Liver (tissue), 9 donors: ENCODE results near the gene MARCHF2. TPM values are rescaled to one million over a fixed set of nuclear protein-coding genes. Genes with fewer than 3 reads are reported as not detected.

ENCODE experiments used
- DNase-seq: peaks from one replicate; pipeline ENCODE4 v3.0.0-alpha.2; 2017; ENCODE audit warnings: low spot score
- H3K27ac ChIP-seq, 2 donors: one replicate each; pipeline ENCODE4 v1.7.0; 2013; ENCODE audit warnings: inconsistent platforms in 2 of 2, low read length in 2 of 2, control low read depth in 1 of 2, low read depth in 1 of 2, mild to moderate bottlenecking in 1 of 2
- H3K27me3 ChIP-seq, 4 donors: one replicate each; pipeline versions ENCODE4 v1.6.1 to v1.7.0; 2013; ENCODE audit warnings: low read length in 3 of 4, inconsistent platforms in 1 of 4, mild to moderate bottlenecking in 1 of 4, moderate library complexity in 1 of 4; ENCODE audit not compliant: control insufficient read depth in 4 of 4, insufficient read depth in 4 of 4
- H3K36me3 ChIP-seq, 4 donors: one replicate each; pipeline versions ENCODE4 v1.6.1 to v1.7.0; 2013; ENCODE audit warnings: low read length in 3 of 4, mild to moderate bottlenecking in 3 of 4, low read depth in 1 of 4, moderate library complexity in 1 of 4; ENCODE audit not compliant: control insufficient read depth in 4 of 4, insufficient read depth in 3 of 4
- H3K4me1 ChIP-seq, 4 donors: one replicate each; pipeline versions ENCODE4 v1.6.1 to v1.7.0; 2013; ENCODE audit warnings: low read length in 3 of 4, mild to moderate bottlenecking in 3 of 4, moderate library complexity in 1 of 4; ENCODE audit not compliant: control insufficient read depth in 4 of 4, insufficient read depth in 4 of 4
- H3K4me3 ChIP-seq, 3 donors: one replicate each; pipeline versions ENCODE4 v1.6.1 to v1.7.0; 2013; ENCODE audit warnings: low read length in 3 of 3, control low read depth in 1 of 3, low read depth in 1 of 3, mild to moderate bottlenecking in 1 of 3
- H3K9ac ChIP-seq, 2 donors: one replicate each; pipeline ENCODE4 v1.7.0; 2013; ENCODE audit warnings: low read length in 2 of 2, mild to moderate bottlenecking in 2 of 2, moderate library complexity in 2 of 2, control low read depth in 1 of 2, low read depth in 1 of 2
- H3K9me3 ChIP-seq, 4 donors: one replicate each; pipeline versions ENCODE4 v1.6.1 to v1.7.0; 2013; ENCODE audit warnings: low read length in 3 of 4; ENCODE audit not compliant: control insufficient read depth in 4 of 4
- CTCF ChIP-seq: fragments of 150-350 bp; IDR thresholded peaks from 2 replicates; pipeline ENCODE4 v1.5.1; 2017; ENCODE audit warnings: improper control_type of control experiment, low read depth, low read length; ENCODE audit not compliant: missing input control
- EGR1 ChIP-seq, 2 donors: IDR thresholded peaks; 2 replicates each; pipeline ENCODE4 v1.6.1; 2016 to 2018; ENCODE audit warnings: antibody characterized with exemption in 2 of 2, low read depth in 2 of 2
- FOXA1 ChIP-seq: IDR thresholded peaks from 2 replicates; pipeline ENCODE4 v1.6.1; 2016; ENCODE audit warnings: antibody characterized with exemption
- FOXA2 ChIP-seq: IDR thresholded peaks from 2 replicates; pipeline ENCODE4 v1.6.1; 2016; ENCODE audit warnings: antibody characterized with exemption
- GABPA ChIP-seq, 2 donors: IDR thresholded peaks in 1 of 2; conservative IDR thresholded peaks in 1 of 2; 2 replicates each; pipeline ENCODE4 v1.6.1; 2016; ENCODE audit warnings: antibody characterized with exemption in 2 of 2, mild to moderate bottlenecking in 1 of 2, moderate library complexity in 1 of 2
- HNF4A ChIP-seq, 2 donors: conservative IDR thresholded peaks; 2 replicates each; pipeline ENCODE4 v1.6.1; 2016; ENCODE audit warnings: antibody characterized with exemption in 2 of 2, mild to moderate bottlenecking in 2 of 2
- HNF4G ChIP-seq: IDR thresholded peaks from 2 replicates; pipeline ENCODE4 v1.6.1; 2016; ENCODE audit warnings: antibody characterized with exemption
- JUND ChIP-seq, 2 donors: IDR thresholded peaks; 2 replicates each; pipeline ENCODE4 v1.6.1; 2016; ENCODE audit warnings: antibody characterized with exemption in 2 of 2
- NR2F2 ChIP-seq: IDR thresholded peaks from 2 replicates; pipeline ENCODE4 v1.6.1; 2016; ENCODE audit warnings: antibody characterized with exemption
- RAD21 ChIP-seq, 2 donors: IDR thresholded peaks; 2 replicates each; pipeline ENCODE4 v1.6.1; 2016; ENCODE audit warnings: antibody characterized with exemption in 2 of 2, mild to moderate bottlenecking in 2 of 2
- REST ChIP-seq: IDR thresholded peaks from 2 replicates; pipeline ENCODE4 v1.6.1; 2016; ENCODE audit warnings: antibody characterized with exemption, mild to moderate bottlenecking
- RXRA ChIP-seq, 2 donors: IDR thresholded peaks; 2 replicates each; pipeline ENCODE4 v1.6.1; 2017 to 2018; ENCODE audit warnings: antibody characterized with exemption in 2 of 2, mild to moderate bottlenecking in 1 of 2
- SP1 ChIP-seq: IDR thresholded peaks from 2 replicates; pipeline ENCODE4 v1.6.1; 2018; ENCODE audit warnings: antibody characterized with exemption, mild to moderate bottlenecking
- WGBS: extraction: QIAGEN DNeasy Blood & Tissue Kit; methylation state at CpG from one replicate; pipeline ENCODE4 v1.1.7; 2013; 5-methylcytosine and 5-hydroxymethylcytosine counted together
- polyA plus RNA-seq, 2 donors: library from polyadenylated mRNA; stranded (reverse) in 1 of 2; unstranded in 1 of 2; fragments of 200-250 nt in 1 of 2; fragments of >200 nt in 1 of 2; fragmentation: Nextera tagmentation in 1 of 2; extraction: Ambion mirVana in 1 of 2; gene quantifications; one replicate each; pipeline versions ENCODE4 v1.2.1 to v1.2.3, GENCODE V29; 2013 to 2015
- total RNA-seq, 2 donors: library from RNA; depleted of rRNA; stranded (reverse); fragments of >200 nt; gene quantifications; one replicate each; pipeline ENCODE4 v1.2.3, GENCODE V29; 2014
- donor health status: healthy.
- donor health status: healthy.
- donor health status: healthy.
- donor health status: healthy.
- donor health status: healthy.

Gene MARCHF2
- total and polyA plus RNA-seq, 4 donors, result 21.6 to 89.5 (median 58.8) TPM

GRCh38 chr19:8446061-8446709 is 33.1 kb downstream of the MARCHF2 start:
- TF ChIP-seq NR2F2 (no peak), HNF4G (no peak), REST (peak; percentile 45), GABPA (IDR thresholded peaks at IDR 0.05 in 1 of 2, conservative IDR thresholded peaks at IDR 0.05 in 1 of 2) (no peak), HNF4A (conservative IDR thresholded peaks at IDR 0.05) (no peak), RXRA (IDR thresholded peaks at IDR 0.05) (no peak), FOXA2 (no peak)
- 25% methylated on average over 16 of the region's 16 CpGs for WGBS
- peaks cover 1 to 45% (median 30%) of the 10 kb centered on the region in 4 donors for H3K4me1 ChIP-seq

GRCh38 chr19:8449830-8450229 is 36.7 kb downstream of the MARCHF2 start:
- no peak for TF ChIP-seq RAD21 (IDR thresholded peaks at IDR 0.05)
- TF ChIP-seq CTCF, result no peak
- no peak for TF ChIP-seq FOXA1
- no peak for TF ChIP-seq HNF4A (conservative IDR thresholded peaks at IDR 0.05)
- no peak for TF ChIP-seq HNF4G
- TF ChIP-seq GABPA (IDR thresholded peaks at IDR 0.05 in 1 of 2, conservative IDR thresholded peaks at IDR 0.05 in 1 of 2), result no peak
- no peak for TF ChIP-seq JUND (IDR thresholded peaks at IDR 0.05)
- no peak for TF ChIP-seq EGR1 (IDR thresholded peaks at IDR 0.05; ENCODE audit: low read depth in 2 of 2)
- TF ChIP-seq FOXA2, result no peak
- no peak for TF ChIP-seq SP1
- H3K4me1 ChIP-seq, result peaks cover 14 to 68% (median 56%) of the 10 kb centered on the region in 4 donors
- no peak overlapping the region for H3K4me3 ChIP-seq
- no peak overlapping the region for H3K9ac ChIP-seq
- no peak overlapping the region for H3K27ac ChIP-seq
- H3K27me3 ChIP-seq, result no peaks in the 10 kb centered on the region
- H3K9me3 ChIP-seq, result no peaks in the 10 kb centered on the region
- H3K36me3 ChIP-seq, result peaks cover 0 to 4% (median under 1%) of the 10 kb centered on the region in 4 donors
- WGBS, result 88% methylated on average over 7 of the region's 8 CpGs
- DNase-seq, result no peak

More at GRCh38 chr19:8446061-8446709, 33.1 kb downstream of the MARCHF2 start:
- H3K9ac ChIP-seq, result peak overlapping the region; percentile 64 to 97
- peak overlapping the region; percentile 90 to 91 for H3K27ac ChIP-seq
- H3K9me3 ChIP-seq, result no peaks in the 10 kb centered on the region
- H3K27me3 ChIP-seq, result no peaks in the 10 kb centered on the region
- peaks cover 0 to 4% (median under 1%) of the 10 kb centered on the region in 4 donors for H3K36me3 ChIP-seq
- H3K4me3 ChIP-seq, result peak overlapping the region; percentile 73 to 98 (median 89)
- no peak for DNase-seq
